Measurements from ENCODE around the gene PLEK2. TPM values are rescaled to one million over a fixed set of nuclear protein-coding genes. Genes with fewer than 3 reads are reported as not detected.
"Not testable (repeated sequence)": the region's sequence is repeated elsewhere in the genome, so short reads cannot be mapped to it uniquely, and the experiment has no call there.

The PLEK2 gene
- total RNA-seq, 1 donor from 2014 or later, result not detected

GRCh38 chr14:67453575-67454300, 41.8 kb upstream of the PLEK2 start:
- no peak for TF ChIP-seq CTCF (conservative IDR thresholded peaks at IDR 0.05)
- Mint-ChIP-seq H3K27ac (no peak overlapping the region), H3K4me3 (no peak overlapping the region)

GRCh38 chr14:67451667-67452066, 39.7 kb upstream of the PLEK2 start:
- H3K36me3 Mint-ChIP-seq; H3K9me3 Mint-ChIP-seq; H3K27me3 Mint-ChIP-seq; H3K4me3 Mint-ChIP-seq; H3K4me1 Mint-ChIP-seq (ENCODE audit: unreplicated experiment); H3K27ac Mint-ChIP-seq; DNase-seq (ENCODE audit: extremely low spot score, unreplicated experiment): not testable (repeated sequence)

More at GRCh38 chr14:67453575-67454300, 41.8 kb upstream of the PLEK2 start:
- H3K4me1 Mint-ChIP-seq (ENCODE audit: unreplicated experiment), result peaks cover 8% of the 10 kb centered on the region
- peaks cover 4% of the 10 kb centered on the region for H3K27me3 Mint-ChIP-seq
- peaks cover 7% of the 10 kb centered on the region for H3K9me3 Mint-ChIP-seq
- no peak for DNase-seq (ENCODE audit: extremely low spot score, unreplicated experiment)
- no peaks in the 10 kb centered on the region for H3K36me3 Mint-ChIP-seq

- H3K4me1 Mint-ChIP-seq (ENCODE audit: unreplicated experiment), result no peaks in the 10 kb centered on the region
- no peaks in the 10 kb centered on the region for H3K27me3 Mint-ChIP-seq
- TF ChIP-seq CTCF (conservative IDR thresholded peaks at IDR 0.05), result no peak
- DNase-seq (ENCODE audit: extremely low spot score, unreplicated experiment), result no peak
- H3K9me3 Mint-ChIP-seq, result peaks cover 7% of the 10 kb centered on the region
- no peak overlapping the region for H3K27ac Mint-ChIP-seq
- H3K4me3 Mint-ChIP-seq, result no peak overlapping the region
- H3K36me3 Mint-ChIP-seq, result no peaks in the 10 kb centered on the region
These were observed 37.1 kb upstream of the PLEK2 start for GRCh38 chr14:67449096-67449495.

GRCh38 chr14:67447033-67447381, 35.0 kb upstream of the PLEK2 start:
- Mint-ChIP-seq H3K36me3 (no peaks in the 10 kb centered on the region), H3K27ac (no peak overlapping the region), H3K27me3 (no peaks in the 10 kb centered on the region), H3K4me3 (no peak overlapping the region), H3K9me3 (peaks cover 7% of the 10 kb centered on the region), H3K4me1 (ENCODE audit: unreplicated experiment) (peaks cover 3% of the 10 kb centered on the region)
- no peak for DNase-seq (ENCODE audit: extremely low spot score, unreplicated experiment)
- TF ChIP-seq CTCF (conservative IDR thresholded peaks at IDR 0.05), result no peak

GRCh38 chr14:67446371-67447032, 34.5 kb upstream of the PLEK2 start:
- Mint-ChIP-seq H3K36me3 (no peaks in the 10 kb centered on the region), H3K9me3 (peaks cover 7% of the 10 kb centered on the region), H3K4me3 (no peak overlapping the region), H3K27me3 (no peaks in the 10 kb centered on the region), H3K27ac (no peak overlapping the region), H3K4me1 (ENCODE audit: unreplicated experiment) (peaks cover 3% of the 10 kb centered on the region)
- DNase-seq (ENCODE audit: extremely low spot score, unreplicated experiment), result no peak
- no peak for TF ChIP-seq CTCF (conservative IDR thresholded peaks at IDR 0.05)

- no peak overlapping the region for H3K4me3 Mint-ChIP-seq
- H3K36me3 Mint-ChIP-seq, result no peaks in the 10 kb centered on the region
- H3K27me3 Mint-ChIP-seq, result no peaks in the 10 kb centered on the region
- DNase-seq (ENCODE audit: extremely low spot score, unreplicated experiment), result no peak
- TF ChIP-seq CTCF (conservative IDR thresholded peaks at IDR 0.05), result no peak
- H3K9me3 Mint-ChIP-seq, result no peaks in the 10 kb centered on the region
- H3K27ac Mint-ChIP-seq, result no peak overlapping the region
- H3K4me1 Mint-ChIP-seq (ENCODE audit: unreplicated experiment), result peaks cover 7% of the 10 kb centered on the region
These were observed 32.4 kb upstream of the PLEK2 start for GRCh38 chr14:67444395-67444794.
